Lung (tissue), 12 donors: Measurements from ENCODE around the gene ARMH2. TPM values are rescaled to one million over a fixed set of nuclear protein-coding genes. Genes with fewer than 3 reads are reported as not detected.

Source experiments
- ATAC-seq: fragments of 200-7000 bp; cut with Tn5 transposase; one replicate; pipeline ENCODE4 v1.9.1; 2020; ENCODE audit warnings: moderate number of reproducible peaks; ENCODE audit not compliant: insufficient read depth, low FRiP score
- DNase-seq, 3 donors: peaks; one replicate each; pipeline ENCODE4 v3.0.0-alpha.2; 2013 to 2017
- H3K27ac ChIP-seq, 2 donors: one replicate each; pipeline ENCODE4 v1.5.1; 2013; ENCODE audit warnings: mild to moderate bottlenecking in 2 of 2, moderate library complexity in 2 of 2, control low read depth in 1 of 2, inconsistent platforms in 1 of 2, low read depth in 1 of 2, low read length in 1 of 2
- H3K27me3 ChIP-seq, 3 donors: one replicate each; pipeline ENCODE4 v1.5.1; 2013; ENCODE audit warnings: low read length in 2 of 3; ENCODE audit not compliant: control insufficient read depth in 3 of 3, insufficient read depth in 3 of 3
- H3K36me3 ChIP-seq, 4 donors: one replicate each; pipeline ENCODE4 v1.5.1; 2013; ENCODE audit warnings: low read length in 4 of 4, mild to moderate bottlenecking in 1 of 4, moderate library complexity in 1 of 4; ENCODE audit not compliant: control insufficient read depth in 4 of 4, insufficient read depth in 4 of 4
- H3K4me1 ChIP-seq, 5 donors: one replicate each; pipeline ENCODE4 v1.5.1; 2013; ENCODE audit warnings: low read length in 5 of 5, mild to moderate bottlenecking in 2 of 5, moderate library complexity in 1 of 5; ENCODE audit not compliant: control insufficient read depth in 5 of 5, insufficient read depth in 5 of 5
- H3K4me3 ChIP-seq: one replicate; pipeline ENCODE4 v1.5.1; 2013; ENCODE audit warnings: mild to moderate bottlenecking, control low read depth, moderate library complexity
- H3K9ac ChIP-seq, 2 donors: one replicate each; pipeline ENCODE4 v1.5.1; 2013; ENCODE audit warnings: low read length in 2 of 2, control low read depth in 1 of 2; ENCODE audit not compliant: insufficient read depth in 1 of 2
- H3K9me3 ChIP-seq, 4 donors: one replicate each; pipeline ENCODE4 v1.5.1; 2013; ENCODE audit warnings: low read length in 3 of 4, mild to moderate bottlenecking in 1 of 4, moderate library complexity in 1 of 4; ENCODE audit not compliant: control insufficient read depth in 4 of 4, insufficient read depth in 3 of 4
- CTCF ChIP-seq: IDR thresholded peaks from 2 replicates; pipeline ENCODE4 v1.5.1; 2012; ENCODE audit warnings: mild to moderate bottlenecking; ENCODE audit errors: control extremely low read depth, extremely low read depth
- WGBS, 2 donors: extraction: QIAGEN DNeasy Blood & Tissue Kit; methylation state at CpG; one replicate each; pipeline ENCODE4 v1.1.7; 2013; 5-methylcytosine and 5-hydroxymethylcytosine counted together
- polyA plus RNA-seq, 2 donors: library from polyadenylated mRNA; stranded (reverse); fragments of 200-250 nt; gene quantifications; one replicate each; pipeline ENCODE4 v1.2.1, GENCODE V29; 2013
- total RNA-seq, 2 donors: library from RNA; depleted of rRNA in 1 of 2; stranded (reverse); fragments of >200 nt in 1 of 2; gene quantifications; one replicate each; pipeline ENCODE4 v1.2.1, GENCODE V29; 2014 to 2021
- donor health status: control.
- donor health status: control.
- donor health status: Bipolar disorder and iron deficiency.
- donor health status: healthy.
- donor health status: DM: yes; HTN: yes; CAD: no.

The ARMH2 gene
- total and polyA plus RNA-seq, 4 donors: 0.56 to 3.2 (median 1.3) TPM

GRCh38 chr6:24824142-24824938, 25.6 kb upstream of the ARMH2 start:
- DNase-seq: no peak
- Histone ChIP-seq H3K4me3 (no peak overlapping the region), H3K27me3 (no peaks in the 10 kb centered on the region), H3K9me3 (no peaks in the 10 kb centered on the region), H3K27ac (no peak overlapping the region), H3K36me3 (peaks cover 0 to 2% (median 0%) of the 10 kb centered on the region in 4 donors), H3K9ac (no peak overlapping the region), H3K4me1 (no peaks in the 10 kb centered on the region)
- WGBS, 2 donors: 86 to 92% methylated on average over 6 of the region's 6 CpGs
- TF ChIP-seq CTCF: no peak
- ATAC-seq: no peak

DNA sequence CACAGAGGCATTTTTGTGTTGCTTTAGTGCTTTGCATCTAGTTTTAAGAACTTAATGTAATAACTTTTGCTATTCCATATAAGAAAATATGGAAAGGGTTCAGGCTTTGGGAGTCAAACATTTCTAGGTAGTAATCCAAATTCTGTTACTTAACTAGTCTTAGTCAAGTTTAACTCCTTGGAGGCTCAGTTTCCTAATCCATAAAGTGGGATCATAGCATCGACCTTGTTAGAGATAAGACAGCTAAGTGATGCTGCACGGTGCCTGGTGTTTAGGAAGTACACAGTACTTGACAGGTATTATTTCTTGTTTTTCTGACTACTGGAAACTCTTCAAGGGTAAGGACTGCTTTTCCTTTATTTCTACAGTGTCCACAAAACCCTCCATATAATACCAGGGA, 24.5 kb upstream of the ARMH2 start:
- no peak for TF ChIP-seq CTCF
- WGBS, 2 donors: 86 to 95% methylated on average over 2 of the region's 2 CpGs
- no peak overlapping the region for H3K27ac ChIP-seq
- H3K36me3 ChIP-seq: peaks cover 0 to 2% (median 0%) of the 10 kb centered on the region in 4 donors
- H3K4me1 ChIP-seq: no peaks in the 10 kb centered on the region
- ATAC-seq: no peak
- H3K9me3 ChIP-seq: no peaks in the 10 kb centered on the region
- no peak for DNase-seq
- H3K9ac ChIP-seq: no peak overlapping the region
- H3K4me3 ChIP-seq: no peak overlapping the region
- H3K27me3 ChIP-seq: no peaks in the 10 kb centered on the region

DNA sequence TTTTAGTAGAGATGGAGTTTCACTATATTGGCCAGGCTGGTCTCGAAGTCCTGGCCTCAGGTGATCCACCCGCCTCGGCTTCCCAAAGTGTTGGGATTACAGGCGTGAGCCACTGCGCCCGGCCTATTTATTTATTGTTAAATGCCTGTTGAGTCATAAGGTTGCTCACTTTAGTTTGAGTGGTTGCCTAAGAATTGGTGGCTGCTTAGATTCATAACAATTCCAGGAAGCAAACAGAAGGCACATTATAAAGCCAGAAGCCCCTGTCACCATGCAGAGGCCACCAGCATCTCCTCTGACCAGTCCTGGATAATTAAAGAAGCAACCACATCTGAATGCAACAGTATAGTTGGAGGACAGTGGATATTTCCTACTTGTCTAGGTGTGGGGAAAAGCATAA, 24.0 kb upstream of the ARMH2 start:
- Histone ChIP-seq H3K9me3 (no peaks in the 10 kb centered on the region), H3K36me3 (no peaks in the 10 kb centered on the region), H3K9ac (no peak overlapping the region), H3K27me3 (no peaks in the 10 kb centered on the region), H3K27ac (no peak overlapping the region), H3K4me3 (no peak overlapping the region), H3K4me1 (no peaks in the 10 kb centered on the region)
- ATAC-seq (no peak), DNase-seq (no peak)
- 92 to 94% methylated on average over 6 of the region's 6 CpGs for WGBS, 2 donors
- TF ChIP-seq CTCF: no peak
